Vagina (tissue), 2 donors: ENCODE data around the gene SLC66A1.

ENCODE experiments used
- CTCF ChIP-seq, 3 experiments: fragments of 450-650 bp in 2 of 3; fragments of 200-600 bp in 1 of 3; sonication (generic) in 1 of 3; IDR thresholded peaks; one replicate each; pipeline ENCODE4 v1.5.1; 2017 to 2019; ENCODE audit warnings: antibody characterized with exemption in 3 of 3, mild to moderate bottlenecking in 2 of 3, moderate library complexity in 2 of 3
- POLR2AphosphoS5 ChIP-seq, 2 donors: sonication (generic); formaldehyde crosslinking; IDR thresholded peaks; one replicate each; pipeline ENCODE4 v1.9.0; 2017; ENCODE audit warnings: antibody characterized with exemption in 2 of 2, mild to moderate bottlenecking in 2 of 2, low read depth in 1 of 2; ENCODE audit not compliant: insufficient read depth in 1 of 2

DNA sequence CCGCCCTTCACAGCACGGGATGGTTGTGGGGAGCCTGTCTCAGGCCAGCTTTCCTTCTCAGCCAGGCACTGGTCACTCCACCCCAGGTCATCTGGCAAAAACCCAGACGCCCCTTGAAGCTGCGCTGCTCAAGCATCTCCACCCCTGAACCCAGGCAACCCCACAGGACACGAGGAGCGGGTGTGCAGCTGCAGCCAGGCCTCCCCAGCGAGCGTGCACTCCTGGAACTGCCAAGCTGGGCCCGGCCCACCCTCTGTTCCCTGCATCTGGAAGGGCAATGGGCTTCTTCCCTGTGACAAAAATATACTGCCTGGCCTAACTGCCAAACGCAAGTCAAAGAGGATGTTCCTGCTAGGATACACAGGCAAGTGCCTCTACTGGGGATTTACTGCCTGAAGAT, 39.7 kb downstream of the SLC66A1 start:
- TF ChIP-seq CTCF (IDR thresholded peaks at IDR 0.05) (no peak), POLR2AphosphoS5 (IDR thresholded peaks at IDR 0.05; ENCODE audit: insufficient read depth in 1 of 2, low read depth in 1 of 2) (peak in 1 of 2 donors; percentile 54)
